HepG2 (cell line): Measurements from ENCODE around the gene TMEM145. TPM values are rescaled to one million over a fixed set of nuclear protein-coding genes. Genes with fewer than 3 reads are reported as not detected.

Source experiments
- ATAC-seq: fragments of 200-7000 bp; cut with Tn5 transposase; 3 replicates; pipeline ENCODE4 v1.9.1; 2020; ENCODE audit warnings: mild to moderate bottlenecking, moderate library complexity
- BruUV-seq: library from RNA; stranded (reverse); fragments of 400-500 nt; replicated peaks from 2 replicates; lab custom pipeline; 2021; lab: Mats Ljungman, UMichigan
- CTCF ChIA-PET: fragments of 300-600 bp; formaldehyde crosslinking; extraction: SDS; loops from one replicate; lab custom pipeline; 2021; ENCODE audit warnings: low total read pairs, inconsistent platforms, low intra/inter-chr PET ratio; lab: Yijun Ruan, JAX
- POLR2A ChIA-PET: fragments of 350-600 bp; sonication (Branson Sonifier 250); formaldehyde crosslinking; loops from one replicate; lab custom pipeline; 2020; ENCODE audit warnings: antibody characterized with exemption, inconsistent platforms; lab: Yijun Ruan, JAX
- DNase-seq: peaks from one replicate; pipeline ENCODE4 v3.0.0-alpha.2; 2015; ENCODE audit warnings: low spot score
- FAIRE-seq: peaks from 3 replicates; lab custom pipeline; 2011; peaks lifted over from hg19 to GRCh38; lab: Jason Lieb, UNC
- H2AFZ ChIP-seq: one replicate; pipeline ENCODE4 v1.6.1; 2011; ENCODE audit warnings: low read length, inconsistent platforms
- H3K27ac ChIP-seq: fragments of 300-600 bp; 3 replicates; pipeline ENCODE4 v1.8.0; 2011; ENCODE audit warnings: mixed run types, mild to moderate bottlenecking, mixed read lengths, low read length, inconsistent platforms; ENCODE audit not compliant: insufficient read depth; ENCODE audit errors: extremely low read length
- H3K27me3 ChIP-seq, 2 experiments: fragments of 200-600 bp in 1 of 2; 2 replicates in 1 of 2; 3 replicates in 1 of 2; pipeline versions ENCODE4 v1.6.0 to v1.8.0; 2011; ENCODE audit warnings: low read length in 2 of 2, mild to moderate bottlenecking in 2 of 2, moderate library complexity in 2 of 2, inconsistent platforms in 1 of 2; ENCODE audit not compliant: insufficient read depth in 2 of 2, control insufficient read depth in 1 of 2
- H3K36me3 ChIP-seq, 2 experiments: fragments of 200-600 bp in 1 of 2; replicated peaks in 1 of 2; 2 replicates in 1 of 2; 3 replicates in 1 of 2; pipeline versions ENCODE4 v1.5.1 to v1.8.0; 2011; ENCODE audit warnings: low read length in 2 of 2, inconsistent platforms in 1 of 2; ENCODE audit not compliant: insufficient read depth in 2 of 2, control insufficient read depth in 1 of 2
- H3K4me1 ChIP-seq: 2 replicates; pipeline ENCODE4 v1.5.1; 2012; ENCODE audit warnings: low read length, inconsistent platforms; ENCODE audit not compliant: insufficient read depth
- H3K4me2 ChIP-seq: 2 replicates; pipeline ENCODE4 v1.6.0; 2011; ENCODE audit warnings: low read depth, low read length, inconsistent platforms
- H3K4me3 ChIP-seq, 3 experiments: fragments of 200-600 bp in 1 of 3; sonication (generic), shearing (Covaris generic) in 1 of 3; replicated peaks in 1 of 3; 2 replicates each; pipeline ENCODE4 v1.5.1; 2011 to 2016; ENCODE audit warnings: low read length in 3 of 3, inconsistent platforms in 2 of 3, low read depth in 2 of 3, mild to moderate bottlenecking in 2 of 3, control low read depth in 1 of 3, mixed read lengths in 1 of 3; ENCODE audit not compliant: insufficient read depth in 1 of 3
- H3K79me2 ChIP-seq: one replicate; pipeline ENCODE4 v1.6.1; 2011; ENCODE audit warnings: low read length, inconsistent platforms; ENCODE audit not compliant: insufficient read depth
- H3K9ac ChIP-seq: 2 replicates; pipeline ENCODE4 v1.6.0; 2011; ENCODE audit warnings: mild to moderate bottlenecking, low read depth, low read length, inconsistent platforms; ENCODE audit not compliant: insufficient read depth
- H3K9me3 ChIP-seq: 2 replicates; pipeline ENCODE4 v1.5.1; 2012; ENCODE audit warnings: mild to moderate bottlenecking, low read length
- H4K20me1 ChIP-seq: 2 replicates; pipeline ENCODE4 v1.6.0; 2011; ENCODE audit warnings: inconsistent platforms, mild to moderate bottlenecking, low read length, moderate library complexity; ENCODE audit not compliant: insufficient read depth
- ARHGAP35 ChIP-seq: sonication (generic); formaldehyde crosslinking; IDR thresholded peaks from 2 replicates; pipeline ENCODE4 v1.9.0; 2022; ENCODE audit warnings: mild to moderate bottlenecking, inconsistent platforms, moderate library complexity, missing genetic modification reagents, borderline replicate concordance
- CCAR2 ChIP-seq: fragments of 200-400 bp; formaldehyde crosslinking; optimal IDR thresholded peaks from 2 replicates; pipeline ENCODE3; 2018; ENCODE audit warnings: low read depth, mild to moderate bottlenecking, low read length, moderate library complexity
- CENPX ChIP-seq: sonication (generic); formaldehyde crosslinking; IDR thresholded peaks from 2 replicates; pipeline ENCODE4 v1.9.0; 2021; ENCODE audit warnings: mild to moderate bottlenecking, missing genetic modification reagents, moderate library complexity
- FOSL1 ChIP-seq: sonication (generic); formaldehyde crosslinking; IDR thresholded peaks from 2 replicates; pipeline ENCODE4 v1.9.0; 2021; ENCODE audit warnings: missing genetic modification reagents, borderline replicate concordance
- HDAC1 ChIP-seq: sonication (generic); formaldehyde crosslinking; IDR thresholded peaks from 2 replicates; pipeline ENCODE4 v1.5.1; 2020; ENCODE audit warnings: mild to moderate bottlenecking, missing genetic modification reagents
- MYNN ChIP-seq: sonication (generic); formaldehyde crosslinking; IDR thresholded peaks from 2 replicates; pipeline ENCODE4 v1.4.0; 2020; ENCODE audit warnings: mild to moderate bottlenecking, low read depth, missing genetic modification reagents
- PHF8 ChIP-seq: sonication (generic); formaldehyde crosslinking; IDR thresholded peaks from 2 replicates; pipeline ENCODE4 v1.5.0; 2020; ENCODE audit warnings: missing genetic modification reagents
- SOX13 ChIP-seq, 3 experiments: fragments of 450-650 bp in 1 of 3; sonication (generic) in 1 of 3; formaldehyde crosslinking in 1 of 3; IDR thresholded peaks in 2 of 3; conservative IDR thresholded peaks in 1 of 3; 2 replicates each; pipeline versions ENCODE4 v1.5.0 to v1.6.1; 2016 to 2020; ENCODE audit warnings: antibody characterized with exemption in 1 of 3, mild to moderate bottlenecking in 1 of 3, missing compliant biosample characterization in 1 of 3, missing genetic modification reagents in 1 of 3, moderate library complexity in 1 of 3
- SP1 ChIP-seq, 2 experiments: fragments of 450-650 bp in 1 of 2; sonication (generic) in 1 of 2; formaldehyde crosslinking in 1 of 2; IDR thresholded peaks; 2 replicates each; pipeline versions ENCODE4 v1.4.0 to v1.6.1; 2016 to 2020; ENCODE audit warnings: missing genetic modification reagents in 1 of 2
- SRSF1 ChIP-seq: fragments of 200-400 bp; formaldehyde crosslinking; optimal IDR thresholded peaks from 2 replicates; pipeline ENCODE3; 2017; ENCODE audit warnings: mild to moderate bottlenecking, low read depth, low read length, moderate library complexity
- TBX3 ChIP-seq: fragments of 450-650 bp; IDR thresholded peaks from 2 replicates; pipeline ENCODE4 v1.6.1; 2017; ENCODE audit warnings: antibody characterized with exemption, mild to moderate bottlenecking, inconsistent platforms, borderline replicate concordance
- ZNF12 ChIP-seq: sonication (generic); formaldehyde crosslinking; IDR thresholded peaks from 2 replicates; pipeline ENCODE4 v1.5.0; 2020; ENCODE audit warnings: missing genetic modification reagents
- ZNF484 ChIP-seq: sonication (generic); formaldehyde crosslinking; IDR thresholded peaks from 2 replicates; pipeline ENCODE4 v1.5.1; 2020; ENCODE audit warnings: mild to moderate bottlenecking, low read depth, missing genetic modification reagents, borderline replicate concordance
- WGBS: methylation state at CpG from one replicate; pipeline ENCODE4 v1.1.6; 2017; ENCODE audit warnings: low lambda C conversion rate; 5-methylcytosine and 5-hydroxymethylcytosine counted together
- in situ Hi-C: cut with HindIII; loops from 2 replicates; pipeline ENCODE4 v1.10.0; 2017; ENCODE audit warnings: low pct_unique_long_range_greater_than_20kb; ENCODE audit not compliant: extremely low pct_ligation_motif_present
- intact Hi-C: fragments of 100-400 bp; cut with micrococcal nuclease; formaldehyde crosslinking; loops from one replicate; pipeline ENCODE4 v1.10.0; 2022; ENCODE audit not compliant: unreplicated experiment
- polyA plus RNA-seq, 8 experiments: library from polyadenylated mRNA; depleted of rRNA in 3 of 8; stranded (reverse) in 7 of 8; unstranded in 1 of 8; fragments of >200 nt; fragmentation: Illumina TruSeq in 4 of 8; extraction: Trizol in 4 of 8; gene quantifications; 2 replicates each; pipeline versions ENCODE4 v1.2.1 to v1.2.3, GENCODE V29; 2011 to 2016; ENCODE audit warnings: low read depth in 4 of 8, missing spikeins in 1 of 8, mixed read lengths in 1 of 8; ENCODE audit not compliant: insufficient read depth in 1 of 8
- total RNA-seq, 5 experiments: library from RNA; depleted of rRNA; stranded (reverse); fragments of >200 nt; fragmentation: Illumina TruSeq; extraction: Trizol; gene quantifications; 2 replicates each; pipeline ENCODE4 v1.2.3, GENCODE V29; 2016; ENCODE audit warnings: low read depth in 1 of 5

The TMEM145 gene
- total and polyA plus RNA-seq, 2 of the 13 experiments (the other 11 are each of a cell fraction or from before 2014, with no cell fraction given): 0.07 to 5.1 TPM

DNA sequence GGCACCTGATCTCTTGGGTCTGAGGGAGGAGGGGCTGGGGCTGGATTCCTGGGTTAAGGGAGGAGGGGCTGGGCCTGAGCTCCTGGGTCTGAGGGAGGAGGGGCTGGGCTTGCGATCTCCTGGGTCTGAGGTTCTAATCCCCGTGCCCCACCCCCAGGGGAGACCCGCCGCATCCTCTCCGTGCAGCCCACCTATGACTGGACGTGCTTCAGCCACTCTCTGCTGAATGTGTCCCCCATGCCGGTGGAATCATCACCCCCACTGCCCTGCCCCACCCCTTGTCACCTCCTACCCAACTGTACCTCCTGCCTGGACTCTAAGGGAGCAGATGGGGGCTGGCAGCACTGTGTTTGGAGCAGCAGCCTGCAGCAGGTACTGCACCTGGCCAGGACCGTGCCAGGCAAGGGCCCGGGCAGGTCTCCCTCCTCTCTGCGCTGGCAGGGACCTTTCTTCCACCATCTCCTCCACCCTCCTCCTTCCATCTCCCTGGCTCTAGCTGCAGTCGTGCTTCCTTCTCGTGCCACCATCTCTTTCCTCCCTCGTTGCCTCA is 49.9 kb downstream of the TMEM145 start:
- 93% methylated on average over 7 of the region's 13 CpGs for WGBS
- ATAC-seq (no peak), FAIRE-seq (no peak), DNase-seq (no peak)
- H3K4me1 ChIP-seq: no peaks in the 10 kb centered on the region
- no peaks in the 10 kb centered on the region for H3K79me2 ChIP-seq
- H3K9ac ChIP-seq: no peak overlapping the region
- POLR2A ChIA-PET: no interaction called here
- TF ChIP-seq SRSF1 (no peak), SP1 (IDR thresholded peaks at IDR 0.05) (no peak), SP1 (CRISPR knock-in tag; IDR thresholded peaks at IDR 0.05) (no peak), FOSL1 (CRISPR knock-in tag) (no peak), CENPX (CRISPR knock-in tag) (no peak), MYNN (no peak), HDAC1 (no peak), ZNF12 (CRISPR knock-in tag) (no peak), ZNF484 (CRISPR knock-in tag) (no peak), ARHGAP35 (no peak), SOX13 (IDR thresholded peaks at IDR 0.05) (no peak), SOX13 (CRISPR knock-in tag; conservative IDR thresholded peaks at IDR 0.05 in 1 of 2, IDR thresholded peaks at IDR 0.05 in 1 of 2) (no peak), PHF8 (CRISPR knock-in tag) (no peak), TBX3 (no peak), CCAR2 (no peak)
- no TSS peak for BruUV-seq
- no peak overlapping the region for H3K27ac ChIP-seq
- no peak overlapping the region for H3K4me2 ChIP-seq
- no peak overlapping the region for H3K4me3 ChIP-seq
- intact Hi-C loops: no loop called here
- H3K36me3 ChIP-seq: peaks cover 13 to 16% of the 10 kb centered on the region in 2 experiments
- no peak overlapping the region for H2AFZ ChIP-seq
- CTCF ChIA-PET: no interaction called here
- peaks cover 11% of the 10 kb centered on the region for H3K9me3 ChIP-seq
- no peaks in the 10 kb centered on the region for H3K27me3 ChIP-seq
- H4K20me1 ChIP-seq: no peaks in the 10 kb centered on the region
- in situ Hi-C loops: no loop called here
